ENCODE measurements around the gene UNC5C.

The UNC5C gene

DNA sequence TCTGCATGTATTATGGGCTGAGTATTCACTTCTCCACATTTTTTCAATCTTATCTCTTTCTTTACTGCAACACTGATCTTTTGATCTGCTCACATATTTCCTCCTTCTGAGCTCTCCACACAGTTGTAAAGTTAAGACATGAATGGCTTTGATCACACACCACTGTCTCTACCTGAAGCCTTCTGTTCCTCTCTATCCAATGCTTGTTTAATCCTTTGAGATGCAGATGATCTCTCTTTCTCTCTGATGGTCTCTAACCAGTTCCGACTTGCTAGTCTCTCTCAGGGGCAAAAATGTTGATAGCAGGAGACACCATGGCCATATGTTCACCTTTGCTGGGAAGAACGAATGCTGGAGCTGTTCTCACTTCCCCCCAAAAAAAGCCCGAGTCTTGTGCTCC is 162.4 kb downstream of the UNC5C start:
- FAIRE-seq, result no peak

DNA sequence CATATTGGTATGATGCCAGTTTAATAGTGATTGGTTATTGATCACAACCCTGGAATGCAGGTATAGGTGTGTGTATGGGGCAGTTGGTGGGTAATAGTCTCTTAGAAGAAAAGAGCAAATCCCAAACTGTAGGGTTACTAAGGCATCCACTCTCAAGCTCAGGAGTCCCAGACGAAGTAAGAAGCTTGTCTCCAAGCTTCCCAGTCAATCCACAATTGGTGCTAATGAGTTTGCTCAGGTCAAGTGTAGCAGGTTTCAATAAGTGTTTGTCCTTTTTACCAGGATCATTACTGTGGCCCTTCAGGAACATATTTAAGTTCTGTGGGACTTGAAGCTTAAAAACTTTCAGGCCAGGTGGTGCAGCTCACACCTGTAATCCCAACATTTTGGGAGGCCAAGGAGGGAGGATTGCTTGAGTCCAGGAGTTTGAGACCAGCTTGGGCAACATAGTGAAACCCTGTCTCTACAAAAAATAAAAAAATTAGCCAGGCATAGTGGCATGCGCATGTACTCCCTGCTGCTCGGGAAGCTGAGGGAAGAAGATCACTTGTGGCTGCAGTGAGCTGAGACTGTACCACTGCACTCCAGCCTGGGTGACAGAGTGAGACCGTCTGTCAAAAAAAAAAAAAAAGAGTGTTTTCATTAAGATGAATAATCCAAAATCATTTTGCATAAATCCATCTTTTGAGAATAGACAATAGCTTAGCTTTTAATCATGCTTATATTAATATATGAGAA is 166.8 kb downstream of the UNC5C start:
- FAIRE-seq, result no peak

DNA sequence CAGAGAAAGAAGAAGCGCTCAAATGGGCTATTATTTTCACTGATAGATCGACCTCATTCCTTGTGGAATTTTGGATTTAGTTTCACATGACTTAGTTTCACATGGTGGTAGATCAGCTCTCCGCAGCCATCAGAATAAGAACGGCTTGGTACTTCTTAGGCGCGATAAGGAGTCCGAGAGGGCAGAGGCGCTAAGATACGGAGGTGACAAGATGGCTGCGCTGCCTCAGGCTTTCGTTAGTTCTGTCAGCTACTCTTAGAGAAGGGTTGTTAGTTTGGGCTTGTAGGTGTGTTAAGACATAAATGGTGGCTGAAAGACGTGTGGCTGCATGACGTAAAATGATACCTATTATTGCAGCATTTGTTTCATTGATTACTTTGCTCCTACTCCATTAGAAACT is 169.1 kb downstream of the UNC5C start:
- FAIRE-seq, result no peak

DNA sequence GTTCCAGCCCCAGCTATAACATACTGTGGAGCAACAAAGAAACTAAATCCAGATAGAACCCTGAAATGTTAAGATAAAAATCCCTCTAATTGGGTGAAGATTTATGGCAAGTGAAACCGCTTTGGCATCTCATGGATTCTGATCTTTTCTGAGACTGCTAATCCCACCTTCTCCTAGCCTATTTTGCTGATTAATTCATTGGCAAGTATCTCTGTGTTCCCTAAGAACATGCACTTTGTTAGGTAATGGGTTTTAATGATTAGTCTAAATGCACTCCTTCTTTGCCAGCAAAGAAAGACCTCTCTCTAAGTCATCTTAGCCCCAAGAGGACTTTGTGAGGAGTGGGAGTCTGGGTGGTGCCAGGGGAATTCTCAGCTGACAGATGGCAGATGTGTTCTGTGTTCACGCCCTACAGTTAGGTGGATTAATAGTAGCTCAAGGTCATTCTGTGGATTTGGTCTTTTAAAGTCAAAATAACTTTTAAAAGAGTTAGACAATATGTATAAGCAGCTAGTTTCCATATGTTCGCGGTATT is 171.3 kb downstream of the UNC5C start:
- no peak for FAIRE-seq

DNA sequence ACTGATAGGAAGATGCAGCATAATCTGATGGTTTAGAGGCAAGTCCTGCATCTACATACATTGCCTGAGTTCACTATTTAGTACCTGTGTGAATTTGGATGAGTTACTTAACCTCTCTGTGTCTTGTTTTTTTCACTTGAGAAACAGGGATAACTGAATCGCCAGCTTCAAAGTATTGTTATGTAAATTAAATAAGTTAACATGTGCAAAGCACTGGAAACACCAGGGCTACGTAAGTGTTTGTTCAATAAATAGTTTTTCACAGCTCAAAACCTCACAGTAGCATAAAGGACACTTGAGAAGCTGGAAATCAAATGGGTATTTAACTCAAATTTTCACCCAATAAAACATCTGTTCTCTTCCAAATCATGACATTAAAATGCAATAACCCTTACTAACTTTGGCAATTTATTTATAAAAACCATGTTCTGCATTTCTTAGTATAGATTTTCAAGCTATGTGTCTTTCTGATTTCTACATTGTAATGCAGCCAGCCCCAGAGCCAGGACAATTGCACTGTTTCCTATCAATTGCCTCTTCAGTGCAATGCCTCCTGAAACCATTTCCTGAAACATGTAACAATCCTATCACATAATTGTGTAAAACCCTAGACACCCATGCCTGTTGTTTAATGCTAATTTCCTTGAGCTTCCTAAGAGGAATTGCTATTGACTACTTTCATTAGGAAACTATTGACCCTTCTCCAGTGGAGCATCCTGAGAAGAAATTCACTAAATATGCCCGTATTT is 177.1 kb downstream of the UNC5C start:
- FAIRE-seq, result no peak

DNA sequence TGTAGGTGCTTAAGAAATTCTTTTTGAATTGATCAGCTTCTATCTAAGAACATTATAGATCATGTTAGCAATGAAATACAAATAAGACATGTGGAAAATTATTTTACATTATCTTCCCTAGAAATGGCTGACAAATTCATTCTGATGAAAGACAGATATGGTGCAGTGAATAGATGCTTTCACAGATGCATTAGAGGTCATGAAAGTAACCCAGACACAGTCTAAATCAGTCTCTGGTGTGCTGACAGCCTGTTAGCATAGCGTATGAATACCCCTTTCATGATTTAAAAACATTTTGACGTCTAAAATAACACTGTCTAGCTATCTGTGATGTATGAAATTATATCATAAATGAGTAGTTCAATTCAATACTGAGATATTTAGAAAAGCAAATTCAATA is 180.9 kb downstream of the UNC5C start:
- FAIRE-seq, result no peak

DNA sequence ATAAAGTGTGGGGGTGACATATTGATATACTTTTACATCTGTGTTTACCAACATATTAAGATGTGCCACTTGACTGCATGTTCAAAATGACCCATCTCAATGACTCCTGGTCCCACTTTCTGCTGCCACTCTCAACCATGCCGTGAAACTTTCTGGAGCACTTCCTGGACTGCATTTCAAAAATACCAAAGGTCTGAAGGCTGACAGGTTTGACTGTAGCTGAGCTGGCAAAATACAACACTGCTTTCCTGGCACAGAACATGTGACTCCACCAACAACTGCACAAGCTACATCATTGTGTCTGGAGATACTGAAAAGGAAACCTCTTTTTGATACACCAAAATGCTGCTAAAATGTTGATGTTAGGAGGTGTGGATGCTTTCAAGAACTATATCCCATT is 184.8 kb downstream of the UNC5C start:
- FAIRE-seq, result no peak

DNA sequence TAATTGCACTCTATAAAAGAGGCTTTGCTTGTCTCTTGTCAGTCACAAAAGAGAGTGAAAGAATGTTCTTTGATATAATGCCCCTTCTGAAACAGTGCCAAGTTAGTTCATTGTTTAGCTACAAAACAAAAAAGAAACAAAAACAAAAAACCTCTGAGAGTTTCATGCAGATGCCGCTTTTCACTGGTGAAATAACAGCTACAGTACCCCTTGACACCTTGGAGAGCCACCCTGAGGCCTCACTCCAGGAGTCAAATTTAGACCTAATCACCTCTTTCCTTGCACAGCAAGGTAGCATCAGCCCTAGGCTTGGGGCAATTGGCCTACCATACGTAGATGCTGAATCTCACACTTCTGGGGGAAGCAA is 185.2 kb downstream of the UNC5C start:
- no peak for FAIRE-seq

DNA sequence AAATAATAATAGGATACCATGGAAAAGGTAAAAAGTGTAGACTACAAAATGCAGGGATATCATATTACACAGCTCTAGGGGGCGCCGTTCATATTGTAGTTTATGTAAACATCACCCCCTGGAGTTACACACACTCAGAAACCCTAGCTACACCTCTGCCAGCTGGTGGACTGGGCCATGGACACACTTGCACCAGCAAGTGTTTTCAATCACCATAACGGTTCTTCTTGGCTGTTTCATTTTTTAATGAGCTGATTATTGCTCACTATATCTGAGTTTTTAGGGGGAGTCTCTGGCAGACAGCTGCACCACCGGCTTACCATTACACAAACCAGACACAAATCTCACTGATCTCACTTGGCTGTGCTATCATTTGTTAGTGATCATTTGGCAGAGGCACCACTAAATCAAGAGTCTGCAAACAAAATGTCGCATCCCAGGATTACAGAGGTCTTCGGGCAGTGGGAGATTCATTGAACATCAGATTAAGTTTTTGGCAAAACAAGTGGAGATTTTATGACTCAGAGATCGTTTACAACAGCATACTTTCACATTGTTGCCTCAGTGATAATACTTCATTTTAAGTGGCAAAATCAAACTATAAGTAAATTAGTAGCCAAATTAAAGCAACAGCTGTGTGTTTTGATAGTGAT is 185.7 kb downstream of the UNC5C start:
- no peak for FAIRE-seq

DNA sequence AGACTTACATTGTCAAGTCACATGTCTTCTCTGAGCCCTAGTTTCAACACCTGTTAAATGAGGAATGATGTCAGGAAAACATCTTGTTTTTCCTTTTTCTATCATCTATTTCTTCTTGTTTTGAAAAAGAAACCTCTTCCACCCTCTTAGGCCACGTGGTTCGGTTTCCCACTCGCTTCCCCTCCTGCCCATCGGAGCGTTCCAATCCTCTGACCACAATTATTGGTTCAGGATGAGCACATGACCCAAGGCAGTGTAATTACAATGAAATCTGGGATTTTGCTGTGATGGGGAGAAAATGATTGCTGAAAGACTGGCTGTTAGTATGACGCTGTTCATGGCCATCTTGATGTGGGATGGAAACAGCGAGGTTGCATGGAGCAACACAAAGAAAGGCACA is 186.7 kb downstream of the UNC5C start:
- FAIRE-seq, result no peak

DNA sequence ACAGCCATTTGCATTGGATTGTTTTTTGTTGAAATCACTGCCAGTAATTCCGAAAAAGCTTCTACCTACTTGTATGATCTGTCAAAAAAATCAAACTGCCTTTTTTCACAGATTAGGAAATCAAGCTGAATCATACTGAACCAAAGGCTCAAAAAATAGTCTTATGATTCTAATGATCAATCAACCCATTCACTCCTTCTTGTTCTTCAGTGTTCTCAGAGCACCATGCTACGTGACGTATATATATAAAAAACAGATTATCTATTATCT is 187.1 kb downstream of the UNC5C start:
- FAIRE-seq, result no peak

DNA sequence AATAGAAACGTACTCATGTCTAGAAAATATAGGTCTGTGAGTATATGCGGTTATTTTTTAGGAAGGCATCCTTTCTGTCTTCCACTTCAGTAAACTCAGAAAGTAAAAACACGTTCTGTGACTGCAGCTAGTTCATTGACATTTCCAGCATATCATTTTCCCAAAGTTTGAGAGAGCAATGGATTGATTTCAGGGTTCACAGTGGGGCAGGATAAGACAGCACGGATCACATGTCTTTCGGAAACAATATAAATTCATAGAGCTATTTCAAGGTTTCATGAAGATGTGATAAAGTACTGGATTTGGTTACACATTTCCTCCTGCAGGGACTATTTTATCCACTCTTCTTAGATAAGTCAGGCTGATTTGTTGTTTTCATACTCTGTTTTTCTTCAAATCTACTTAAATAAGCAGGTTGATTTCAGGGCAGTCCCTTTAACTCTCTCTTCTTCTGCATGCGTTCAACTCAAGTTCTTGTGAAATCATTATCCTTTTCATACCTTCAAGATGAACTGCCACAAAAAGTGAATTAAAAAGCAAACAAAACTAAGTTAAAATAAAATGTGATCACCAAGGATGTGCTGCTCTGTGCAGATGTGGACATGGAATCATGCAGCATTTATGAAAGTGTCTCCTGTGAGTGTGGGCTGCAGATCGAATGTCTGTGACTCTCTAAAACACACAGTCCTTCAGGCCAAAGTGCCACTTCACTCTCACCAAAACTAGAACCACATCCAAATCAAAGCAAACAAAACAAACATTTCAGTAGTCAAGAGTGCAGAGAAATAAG is 187.7 kb downstream of the UNC5C start:
- FAIRE-seq, result no peak

DNA sequence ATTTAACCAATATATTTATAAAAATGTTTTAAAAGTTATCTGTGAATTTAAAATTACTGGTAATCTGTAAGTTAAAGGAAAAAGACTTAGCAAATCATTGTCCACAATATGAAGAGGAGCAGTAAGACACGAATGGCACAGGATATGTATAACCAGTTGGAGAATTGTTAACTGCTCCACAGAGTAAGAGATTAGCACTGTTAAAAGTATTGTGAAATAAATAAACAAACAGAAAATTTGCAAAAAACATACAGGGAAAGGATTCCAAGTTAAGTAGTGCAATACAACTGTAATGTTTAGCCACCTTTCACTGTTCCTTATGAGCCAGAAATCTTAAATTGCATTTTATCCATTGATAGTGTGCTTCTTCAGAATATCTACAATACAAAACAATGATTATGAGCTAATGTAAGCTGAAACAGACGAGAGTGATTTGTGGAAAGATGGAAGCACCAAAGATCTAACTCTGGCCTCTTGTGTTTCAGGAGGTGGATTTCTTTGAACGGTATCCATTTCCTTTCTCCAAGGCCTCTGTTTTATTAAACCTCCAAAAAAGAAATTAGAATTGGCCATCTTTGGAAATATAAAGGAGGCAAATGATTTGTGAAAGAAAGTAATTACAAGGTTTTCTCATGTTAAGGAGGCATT is 188.4 kb downstream of the UNC5C start:
- no peak for FAIRE-seq

DNA sequence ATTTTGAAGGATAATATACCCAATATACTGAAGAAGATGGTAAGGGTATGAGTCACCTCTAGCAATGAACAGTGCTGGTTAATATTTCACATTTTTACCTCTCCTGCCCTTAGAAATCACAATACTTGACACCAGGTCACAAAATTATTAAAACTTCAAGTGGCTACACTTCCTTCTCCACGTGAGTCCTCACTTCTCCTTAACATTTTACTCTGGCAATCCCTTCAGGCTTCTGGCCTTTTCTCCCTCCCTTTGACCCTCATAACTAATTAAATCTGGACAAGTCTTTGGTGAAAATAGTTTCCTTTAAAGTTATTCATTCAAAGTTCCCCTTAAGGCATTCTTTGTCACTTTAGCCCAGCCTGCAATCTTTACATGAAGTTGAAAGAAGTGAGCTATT is 190.4 kb downstream of the UNC5C start:
- no peak for FAIRE-seq

DNA sequence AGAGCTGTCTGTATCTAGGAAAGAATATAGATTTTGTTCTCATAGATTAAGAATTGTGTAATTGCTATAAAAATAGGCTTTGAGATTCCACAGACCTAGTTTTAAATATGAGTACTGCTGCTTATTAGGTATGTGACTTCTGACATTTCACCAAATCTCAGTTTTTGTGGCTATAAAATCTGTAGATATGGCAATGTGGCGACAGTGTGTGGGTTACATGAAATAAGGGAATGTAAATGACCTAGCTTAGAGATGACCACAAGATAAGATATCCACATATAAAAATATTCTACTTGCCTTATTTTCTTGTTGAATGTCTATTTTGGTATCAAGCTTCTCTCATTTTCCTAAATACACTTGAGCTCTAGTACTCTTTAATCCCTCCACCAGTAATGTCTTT is 193.8 kb downstream of the UNC5C start:
- no peak for FAIRE-seq

DNA sequence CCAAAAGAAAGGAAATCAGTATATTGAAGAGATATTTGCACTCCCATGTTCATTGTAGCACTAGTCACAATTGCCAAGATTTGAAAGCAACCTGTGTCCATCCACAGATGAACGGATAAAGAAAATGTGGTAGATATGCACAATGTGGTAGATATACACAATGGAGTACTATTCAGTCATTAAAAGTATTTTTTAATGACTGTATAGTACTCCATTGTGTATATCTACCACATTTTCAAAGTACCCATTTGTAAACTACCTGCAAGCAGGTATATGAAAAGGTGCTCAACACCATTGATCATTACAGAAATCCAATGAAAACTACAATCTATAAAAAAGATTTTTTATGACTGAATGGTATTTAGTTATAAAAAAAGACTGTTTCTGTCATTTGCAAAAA is 200.4 kb downstream of the UNC5C start:
- FAIRE-seq, result no peak

DNA sequence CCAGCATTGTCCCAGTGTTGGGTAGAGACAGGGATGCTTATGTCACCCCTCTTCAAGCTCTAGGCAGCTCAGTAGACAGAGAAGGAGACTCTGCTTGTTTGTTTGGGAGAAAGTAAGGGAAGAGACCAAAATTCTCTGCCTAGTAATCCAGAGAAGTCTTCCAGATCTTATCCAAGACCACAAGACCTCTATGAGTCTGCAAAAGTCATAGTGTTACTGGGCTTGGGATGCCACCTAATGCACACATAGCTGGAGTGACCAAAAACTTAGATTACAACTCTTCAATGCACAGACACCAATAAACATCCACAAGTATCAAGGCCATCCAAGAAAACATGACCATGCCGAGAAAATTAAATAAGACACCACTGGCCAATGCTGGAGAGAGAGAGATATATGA is 205.5 kb downstream of the UNC5C start:
- FAIRE-seq, result no peak

DNA sequence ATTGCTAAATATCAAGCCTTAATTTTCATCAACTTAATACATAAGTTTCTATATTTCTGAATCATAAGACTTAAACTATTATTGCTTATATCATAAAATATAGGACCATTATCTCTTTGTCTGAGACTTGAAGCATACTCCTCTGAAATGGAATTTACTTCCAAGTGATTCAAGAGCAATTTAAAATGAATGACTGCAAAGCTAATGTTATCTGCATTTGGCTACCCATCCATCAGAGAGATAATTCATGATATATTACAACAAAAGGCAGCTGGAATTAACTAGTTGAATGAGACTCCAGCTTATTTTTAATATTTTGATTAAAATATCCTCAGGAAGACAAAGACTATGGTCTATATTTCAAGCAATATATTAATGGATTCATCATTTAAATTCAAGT is 208.6 kb downstream of the UNC5C start:
- no peak for FAIRE-seq

DNA sequence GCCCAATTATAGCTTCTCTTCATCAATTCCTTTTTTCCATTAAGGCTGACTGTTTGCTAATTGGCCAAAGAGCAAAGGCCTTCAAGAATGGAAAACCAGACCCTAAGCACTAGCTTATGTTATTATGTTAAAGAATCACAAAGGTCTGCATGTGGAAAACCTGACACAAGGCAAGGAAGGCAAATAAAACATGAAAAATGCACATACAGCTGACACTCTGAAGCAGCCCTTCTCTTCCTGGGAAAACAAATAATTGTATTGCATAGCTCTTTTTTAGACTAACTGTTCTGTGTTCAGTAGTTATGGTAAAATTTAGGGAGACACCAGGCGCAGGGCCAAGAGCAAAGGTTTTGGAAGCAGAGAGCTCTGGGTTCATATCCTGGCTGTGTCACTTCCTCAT is 223.1 kb downstream of the UNC5C start:
- FAIRE-seq, result no peak

DNA sequence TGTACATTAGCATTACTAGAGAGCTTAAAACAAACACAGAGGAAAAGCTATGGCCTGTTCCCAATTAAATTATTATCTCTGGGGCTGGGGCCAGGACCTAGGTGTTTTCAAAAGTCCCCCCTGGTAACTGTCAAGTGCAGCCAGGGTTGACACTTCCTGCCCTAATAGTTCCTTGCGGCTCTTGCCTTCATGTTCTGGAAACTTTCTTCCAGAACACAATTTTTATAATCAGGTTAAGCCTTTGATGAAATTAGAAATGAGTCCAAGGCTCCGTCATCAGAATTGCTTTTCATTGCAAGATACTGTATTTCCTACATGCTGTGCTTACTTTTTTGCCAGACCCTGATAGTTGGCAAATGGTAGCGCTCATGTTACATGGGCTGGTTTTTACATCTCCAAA is 229.6 kb downstream of the UNC5C start:
- FAIRE-seq, result no peak

DNA sequence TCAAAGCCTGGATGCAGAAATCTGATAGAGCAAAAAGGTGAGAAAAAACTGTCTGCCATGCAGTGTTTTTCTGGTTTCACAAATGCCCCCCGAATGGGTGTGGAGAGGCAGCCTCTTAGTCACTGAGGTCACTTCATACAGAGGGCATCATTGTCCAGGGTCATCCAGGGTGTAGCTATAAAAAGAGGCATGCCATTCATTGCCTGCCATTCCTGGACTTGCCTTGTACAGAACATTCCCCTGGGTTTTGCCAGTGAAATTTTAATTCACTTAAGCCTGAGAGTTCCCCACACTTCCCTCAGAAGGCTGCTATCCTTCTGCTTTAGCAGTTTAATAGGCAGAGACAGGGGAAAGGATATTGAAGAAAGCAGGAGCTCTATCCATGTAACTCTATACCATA is 230.3 kb downstream of the UNC5C start:
- no peak for FAIRE-seq

DNA sequence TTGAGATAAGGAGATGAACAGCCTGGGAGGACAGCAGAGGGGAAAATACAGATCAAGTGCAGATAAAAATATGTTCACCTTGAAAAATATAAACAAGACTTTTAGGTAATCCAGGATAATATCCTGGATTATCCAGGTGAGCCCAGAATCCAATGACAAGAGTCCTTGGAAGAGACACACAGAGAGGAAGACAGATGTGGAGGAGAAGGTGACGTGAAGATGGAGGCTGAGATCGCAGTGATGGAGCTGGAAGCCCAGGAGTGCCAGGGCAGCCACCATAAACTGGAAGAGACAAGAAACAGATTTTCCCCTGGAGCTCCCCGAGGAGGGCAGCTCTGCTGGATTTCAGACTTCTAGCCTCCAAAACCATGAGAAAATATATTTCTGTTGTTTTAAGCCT is 230.7 kb downstream of the UNC5C start:
- no peak for FAIRE-seq
